ENCODE data around the gene BCL7C. TPM values are rescaled to one million over a fixed set of nuclear protein-coding genes. Genes with fewer than 3 reads are reported as not detected.

The BCL7C gene
- total RNA-seq, 1 experiment from 2014 or later = 28.2 TPM

DNA sequence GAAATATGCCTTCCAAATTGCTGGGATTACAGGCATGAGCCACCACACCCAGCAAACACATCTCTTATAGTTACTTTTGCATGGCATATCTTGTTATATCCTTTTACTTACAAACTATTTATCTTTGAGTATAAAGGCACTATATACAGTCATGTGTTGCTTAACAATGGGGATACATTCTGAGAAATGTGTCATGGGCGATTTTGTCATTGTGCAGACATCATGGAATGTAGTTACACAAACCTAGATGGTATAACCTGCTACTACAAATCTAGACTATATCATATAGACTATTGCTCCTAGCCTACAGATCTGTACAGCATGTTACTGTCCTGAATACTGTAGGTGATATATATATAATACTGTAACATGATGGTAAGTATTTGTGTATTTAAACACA is 43.6 kb downstream of the BCL7C start:
- intact Hi-C loops (cut with micrococcal nuclease; ENCODE audit: unreplicated experiment) = no loop called here
- POLR2A ChIA-PET (ENCODE audit: low non-redundant PET) = no interaction called here

DNA sequence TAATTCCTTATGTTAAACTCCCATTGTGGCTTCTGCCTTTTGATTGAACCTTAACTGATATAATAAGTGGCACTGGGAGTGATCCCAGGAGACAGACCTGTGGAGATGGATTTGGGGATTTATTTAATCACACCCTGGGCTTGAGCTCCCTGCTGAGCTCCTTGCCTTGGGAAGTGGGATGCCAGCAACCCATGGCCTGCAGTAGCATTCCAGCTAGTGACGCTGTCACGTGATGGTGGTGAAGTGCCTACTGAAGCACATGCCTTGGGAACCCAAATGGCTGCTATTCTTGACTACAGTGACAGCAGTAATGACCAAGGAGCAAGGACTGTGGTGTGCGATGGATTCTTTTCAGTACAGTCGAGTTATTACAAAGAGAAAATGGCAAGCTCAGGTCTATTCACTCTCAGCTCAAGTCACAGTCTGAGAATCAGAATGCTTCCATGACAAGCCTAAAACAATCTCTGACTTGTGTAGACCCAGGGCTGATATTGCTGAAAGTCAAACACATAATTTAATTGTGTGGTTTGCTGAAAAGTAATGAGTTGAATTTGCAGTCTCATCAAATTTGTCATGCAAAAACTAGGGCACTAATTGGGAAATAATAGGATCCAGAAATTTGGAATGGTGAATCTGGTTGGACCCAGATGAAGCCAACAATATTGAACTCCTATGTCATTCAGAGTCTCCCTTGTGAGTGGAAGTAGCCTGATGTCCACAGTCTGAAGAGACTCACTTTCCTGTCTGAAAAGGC is 47.1 kb downstream of the BCL7C start:
- DNase-seq (ENCODE audit: low spot score) = no peak
- TF ChIP-seq EZH2 (IDR thresholded peaks at IDR 0.05; ENCODE audit: borderline replicate concordance, low read depth, low read length, poor library complexity, severe bottlenecking) (no peak), CTCF (conservative IDR thresholded peaks at IDR 0.05; ENCODE audit: low read depth, low read length) (no peak)
- H3K4me1 ChIP-seq (ENCODE audit: insufficient read depth, low read length, poor library complexity, severe bottlenecking) = no peaks in the 10 kb centered on the region
- no peaks in the 10 kb centered on the region for H3K27me3 ChIP-seq (replicated peaks; ENCODE audit: insufficient read depth, low read depth, low read length, poor library complexity)
- no TSS peak for BruUV-seq (replicated peaks)
- H3K9me3 ChIP-seq (ENCODE audit: low read depth, low read length, poor library complexity, severe bottlenecking) = no peaks in the 10 kb centered on the region
- intact Hi-C loops (cut with micrococcal nuclease; ENCODE audit: unreplicated experiment) = no loop called here
- CTCF ChIA-PET = interaction anchor here (1.0 kb wide), 1 partner anchor 99 kb away, joined by 3 read pairs; the partner anchor contains the start of gene PHKG2
- POLR2A ChIA-PET (ENCODE audit: low non-redundant PET) = no interaction called here
- no peaks in the 10 kb centered on the region for H3K36me3 ChIP-seq (ENCODE audit: insufficient read depth, low read length, poor library complexity, severe bottlenecking)
- H3K4me3 ChIP-seq (ENCODE audit: low read depth, low read length, poor library complexity, severe bottlenecking) = no peak overlapping the region
- H3K27ac ChIP-seq (ENCODE audit: low read depth, low read length, poor library complexity, severe bottlenecking) = no peak overlapping the region

More for the DNA sequence above, 43.6 kb downstream of the BCL7C start:
- TF ChIP-seq CTCF (conservative IDR thresholded peaks at IDR 0.05; ENCODE audit: low read depth, low read length) (no peak), EZH2 (IDR thresholded peaks at IDR 0.05; ENCODE audit: borderline replicate concordance, low read depth, low read length, poor library complexity, severe bottlenecking) (no peak)
- Histone ChIP-seq H3K27ac (ENCODE audit: low read depth, low read length, poor library complexity, severe bottlenecking) (no peak overlapping the region), H3K9me3 (ENCODE audit: low read depth, low read length, poor library complexity, severe bottlenecking) (no peaks in the 10 kb centered on the region), H3K27me3 (replicated peaks; ENCODE audit: insufficient read depth, low read depth, low read length, poor library complexity) (no peaks in the 10 kb centered on the region), H3K4me3 (ENCODE audit: low read depth, low read length, poor library complexity, severe bottlenecking) (no peak overlapping the region), H3K36me3 (ENCODE audit: insufficient read depth, low read length, poor library complexity, severe bottlenecking) (no peaks in the 10 kb centered on the region), H3K4me1 (ENCODE audit: insufficient read depth, low read length, poor library complexity, severe bottlenecking) (no peaks in the 10 kb centered on the region)
- BruUV-seq (replicated peaks) = no TSS peak
- no peak for DNase-seq (ENCODE audit: low spot score)
- CTCF ChIA-PET = no interaction called here

GRCh38 chr16:30844671-30845449 is 49.0 kb downstream of the BCL7C start:
- DNase-seq (ENCODE audit: low spot score) = peak; percentile 92
- TF ChIP-seq CTCF (conservative IDR thresholded peaks at IDR 0.05; ENCODE audit: low read depth, low read length) (peak; percentile 86), EZH2 (IDR thresholded peaks at IDR 0.05; ENCODE audit: borderline replicate concordance, low read depth, low read length, poor library complexity, severe bottlenecking) (no peak)
- Histone ChIP-seq H3K4me3 (ENCODE audit: low read depth, low read length, poor library complexity, severe bottlenecking) (no peak overlapping the region), H3K4me1 (ENCODE audit: insufficient read depth, low read length, poor library complexity, severe bottlenecking) (no peaks in the 10 kb centered on the region), H3K27me3 (replicated peaks; ENCODE audit: insufficient read depth, low read depth, low read length, poor library complexity) (no peaks in the 10 kb centered on the region), H3K36me3 (ENCODE audit: insufficient read depth, low read length, poor library complexity, severe bottlenecking) (no peaks in the 10 kb centered on the region), H3K9me3 (ENCODE audit: low read depth, low read length, poor library complexity, severe bottlenecking) (no peaks in the 10 kb centered on the region), H3K27ac (ENCODE audit: low read depth, low read length, poor library complexity, severe bottlenecking) (no peak overlapping the region)
- intact Hi-C loops (cut with micrococcal nuclease; ENCODE audit: unreplicated experiment) = loop anchor here (1.0 to 2.0 kb wide), 3 partner anchors 52 to 98 kb away; partner anchors contain the start of gene CTF1
- POLR2A ChIA-PET (ENCODE audit: low non-redundant PET) = interaction anchor here (0.6 kb wide), 2 partner anchors 8 to 188 kb away, joined by 3 to 4 read pairs; no protein-coding TSS in a partner anchor
- CTCF ChIA-PET = interaction anchor here (0.5 to 2.0 kb wide), 12 partner anchors 14 to 273 kb away, joined by 3 to 18 read pairs (median 4); partner anchors contain the start of gene KAT8
- no TSS peak for BruUV-seq (replicated peaks)
